K562 (cell line): ENCODE measurements around the gene ROPN1. TPM values are rescaled to one million over a fixed set of nuclear protein-coding genes. Genes with fewer than 3 reads are reported as not detected.

Source experiments
- ATAC-seq: fragments of 200-7000 bp; cut with Tn5 transposase; 3 replicates; pipeline ENCODE4 v1.9.1; 2020; ENCODE audit warnings: moderate library complexity
- BruUV-seq: library from RNA; stranded (reverse); fragments of 400-500 nt; replicated peaks from 2 replicates; lab custom pipeline; 2021; lab: Mats Ljungman, UMichigan
- CTCF ChIA-PET: fragments of 300-600 bp; formaldehyde crosslinking; extraction: SDS; loops from one replicate; lab custom pipeline; 2021; ENCODE audit warnings: low intra/inter-chr PET ratio; lab: Yijun Ruan, JAX
- POLR2A ChIA-PET: fragments of 300-600, 350-650 bp; sonication (Branson Sonifier 250); formaldehyde crosslinking; extraction: SDS; loops from one replicate; lab custom pipeline; 2021; ENCODE audit warnings: antibody characterized with exemption, inconsistent platforms; lab: Yijun Ruan, JAX
- DNase-seq, 4 experiments: peaks; one replicate each; pipeline versions ENCODE4 v3.0.0 to v3.0.0-alpha.2; 2011 to 2018; ENCODE audit warnings: low spot score in 3 of 4, mixed read lengths in 3 of 4; ENCODE audit errors: extremely low read depth in 1 of 4
- FAIRE-seq: peaks from 2 replicates; lab custom pipeline; 2011; peaks lifted over from hg19 to GRCh38; lab: Jason Lieb, UNC
- H2AFZ ChIP-seq: 2 replicates; pipeline ENCODE4 v1.6.0; 2011; ENCODE audit warnings: low read depth, low read length, control low read depth, inconsistent platforms
- H3K27ac ChIP-seq: fragments of 200-600 bp; 3 replicates; pipeline ENCODE4 v1.8.0; 2011; ENCODE audit warnings: low read depth, mild to moderate bottlenecking, control low read depth, inconsistent platforms, low read length, moderate library complexity, mixed read lengths; ENCODE audit errors: extremely low read depth
- H3K27me3 ChIP-seq, 2 experiments: fragments of 300-600 bp in 1 of 2; 2 replicates in 1 of 2; 3 replicates in 1 of 2; pipeline versions ENCODE4 v1.6.0 to v1.8.0; 2011; ENCODE audit warnings: inconsistent platforms in 2 of 2, low read length in 2 of 2, mild to moderate bottlenecking in 1 of 2, mixed read lengths in 1 of 2, moderate library complexity in 1 of 2; ENCODE audit not compliant: control insufficient read depth in 2 of 2, insufficient read depth in 2 of 2
- H3K36me3 ChIP-seq: fragments of 300-600 bp; 3 replicates; pipeline ENCODE4 v1.8.0; 2011; ENCODE audit warnings: mild to moderate bottlenecking, low read length, inconsistent platforms; ENCODE audit not compliant: control insufficient read depth, insufficient read depth
- H3K4me1 ChIP-seq, 2 experiments: fragments of 200-600 bp in 1 of 2; replicated peaks in 1 of 2; 2 replicates in 1 of 2; 3 replicates in 1 of 2; pipeline versions ENCODE4 v1.5.1 to v1.8.0; 2011; ENCODE audit warnings: inconsistent platforms in 2 of 2, low read length in 2 of 2, mild to moderate bottlenecking in 1 of 2, mixed read lengths in 1 of 2, moderate library complexity in 1 of 2; ENCODE audit not compliant: control insufficient read depth in 2 of 2, insufficient read depth in 2 of 2
- H3K4me2 ChIP-seq: 2 replicates; pipeline ENCODE4 v1.6.1; 2011; ENCODE audit warnings: low read length, control low read depth, inconsistent platforms, mixed read lengths; ENCODE audit not compliant: insufficient read depth
- H3K4me3 ChIP-seq: fragments of 200-600 bp; sonication (generic), shearing (Covaris generic); 2 replicates; pipeline ENCODE4 v1.5.1; 2016; ENCODE audit warnings: control low read depth, inconsistent platforms
- H3K79me2 ChIP-seq: fragments of 200-600 bp; 3 replicates; pipeline ENCODE4 v1.8.0; 2011; ENCODE audit warnings: low read length, inconsistent platforms; ENCODE audit not compliant: control insufficient read depth, insufficient read depth
- H3K9ac ChIP-seq, 2 experiments: 2 replicates each; pipeline versions ENCODE4 v1.6.0 to v1.6.1; 2011; ENCODE audit warnings: low read depth in 2 of 2, low read length in 2 of 2, control low read depth in 1 of 2, inconsistent platforms in 1 of 2, mild to moderate bottlenecking in 1 of 2, mixed read lengths in 1 of 2; ENCODE audit not compliant: insufficient read depth in 1 of 2
- H3K9me1 ChIP-seq: one replicate; pipeline ENCODE4 v1.6.0; 2011; ENCODE audit warnings: inconsistent platforms, mild to moderate bottlenecking, low read length, moderate library complexity; ENCODE audit not compliant: control insufficient read depth, insufficient read depth
- H3K9me3 ChIP-seq: replicated peaks from 2 replicates; pipeline ENCODE4 v1.5.1; 2011; ENCODE audit warnings: low read depth, low read length, inconsistent platforms; ENCODE audit not compliant: control insufficient read depth, insufficient read depth
- H4K20me1 ChIP-seq: replicated peaks from 2 replicates; pipeline ENCODE4 v1.6.1; 2011; ENCODE audit warnings: low read length, inconsistent platforms, mixed read lengths; ENCODE audit not compliant: control insufficient read depth, insufficient read depth
- ATF4 ChIP-seq: fragments of 450-650 bp; formaldehyde crosslinking; IDR thresholded peaks from 2 replicates; pipeline ENCODE4 v1.4.0; 2022; ENCODE audit warnings: mild to moderate bottlenecking, moderate library complexity
- EHMT2 ChIP-seq: fragments of 450-650 bp; IDR thresholded peaks from 2 replicates; pipeline ENCODE4 v1.6.1; 2018; ENCODE audit warnings: antibody characterized with exemption
- THRA ChIP-seq: fragments of 450-650 bp; IDR thresholded peaks from 2 replicates; pipeline ENCODE4 v1.6.1; 2017; ENCODE audit warnings: mild to moderate bottlenecking, moderate library complexity
- ZBTB26 ChIP-seq: fragments of 450-650 bp; formaldehyde crosslinking; IDR thresholded peaks from 2 replicates; pipeline ENCODE4 v1.4.0; 2022; ENCODE audit warnings: missing genetic modification characterization
- ZFX ChIP-seq: sonication (generic); formaldehyde crosslinking; IDR thresholded peaks from 2 replicates; pipeline ENCODE4 v1.8.0; 2022; ENCODE audit warnings: mild to moderate bottlenecking, missing genetic modification reagents, moderate library complexity
- ZNF232 ChIP-seq: sonication (generic); formaldehyde crosslinking; IDR thresholded peaks from 2 replicates; pipeline ENCODE4 v1.8.0; 2022; ENCODE audit warnings: mild to moderate bottlenecking, missing genetic modification reagents
- ZNF584 ChIP-seq: fragments of 200-800 bp; sonication (Bioruptor generic); IDR thresholded peaks from 2 replicates; pipeline ENCODE4 v1.6.1; 2016; ENCODE audit warnings: low read depth, mild to moderate bottlenecking, missing genetic modification characterization, missing compliant biosample characterization
- WGBS: fragments of 100-300 bp; shearing (Covaris generic); methylation state at CpG from one replicate; pipeline ENCODE4 v1.1.6; 2016; ENCODE audit warnings: low coverage, mixed read lengths; ENCODE audit not compliant: insufficient coverage; ENCODE audit errors: missing lambda C conversion rate; 5-methylcytosine and 5-hydroxymethylcytosine counted together
- in situ Hi-C: fragments of 300-500 bp; cut with MboI; formaldehyde crosslinking; loops from 4 replicates; pipeline ENCODE4 v1.15.0; 2018; ENCODE audit warnings: inconsistent platforms, mixed read lengths
- intact Hi-C: fragments of 100-400 bp; cut with micrococcal nuclease; formaldehyde crosslinking; loops from 2 replicates; pipeline ENCODE4 v1.14.2; 2022
- polyA plus RNA-seq, 8 experiments: library from polyadenylated mRNA; depleted of rRNA in 4 of 8; stranded (reverse) in 5 of 8; unstranded in 3 of 8; fragments of >200 nt; fragmentation: Nextera tagmentation in 2 of 8; fragmentation: Illumina TruSeq in 1 of 8; extraction: Ambion mirVana in 2 of 8; extraction: Trizol in 1 of 8; gene quantifications; 2 replicates each; pipeline versions ENCODE4 v1.2.1 to v1.2.3, GENCODE V29; 2011 to 2014; ENCODE audit warnings: inconsistent platforms in 1 of 8, missing spikeins in 1 of 8
- total RNA-seq, 7 experiments: library from RNA; depleted of rRNA in 6 of 7; stranded (reverse); fragments of >200 nt in 6 of 7; fragmentation: Illumina TruSeq in 2 of 7; extraction: Trizol in 2 of 7; gene quantifications; 2 replicates each; pipeline versions ENCODE4 v1.2.1 to v1.2.3, GENCODE V29; 2011 to 2021; ENCODE audit warnings: low replicate concordance in 1 of 7

Gene ROPN1
- total and polyA plus RNA-seq, 9 of the 15 experiments (the other 6 are each of a cell fraction or from before 2014, with no cell fraction given) = not detected

- TF ChIP-seq ZNF232 (CRISPR knock-in tag) = no peak
Observed at GRCh38 chr3:123935830-123936229, 56.1 kb downstream of the ROPN1 start (continued).

GRCh38 chr3:123934250-123934649 lies 57.7 kb downstream of the ROPN1 start:
- intact Hi-C loops = no loop called here
- no peaks in the 10 kb centered on the region for H3K9me1 ChIP-seq
- ATAC-seq (no peak), DNase-seq (no peak)
- no peaks in the 10 kb centered on the region for H3K79me2 ChIP-seq
- H3K27me3 ChIP-seq = no peaks in the 10 kb centered on the region
- in situ Hi-C loops = no loop called here
- H3K36me3 ChIP-seq = peaks cover 55% of the 10 kb centered on the region; the same call in 1 of the 3 replicates
- no peak overlapping the region for H2AFZ ChIP-seq
- POLR2A ChIA-PET = no interaction called here
- H3K4me3 ChIP-seq = no peak overlapping the region
- H3K4me1 ChIP-seq = no peaks in the 10 kb centered on the region
- no TSS peak for BruUV-seq
- H3K9me3 ChIP-seq = no peaks in the 10 kb centered on the region
- no peaks in the 10 kb centered on the region for H4K20me1 ChIP-seq
- CTCF ChIA-PET = no interaction called here
- TF ChIP-seq THRA (no peak), ZNF584 (CRISPR knock-in tag) (no peak), ZBTB26 (CRISPR knock-in tag) (no peak), ZFX (CRISPR knock-in tag) (no peak), EHMT2 (no peak), ATF4 (CRISPR knock-in tag) (no peak)
- TF ChIP-seq, all 486 proteins: peak for 0
- H3K9ac ChIP-seq = no peak overlapping the region
- H3K4me2 ChIP-seq = no peak overlapping the region
- H3K27ac ChIP-seq = no peak overlapping the region
- FAIRE-seq = no peak
- 100% methylated on average over 2 of the region's 2 CpGs for WGBS
